Osteoblast (primary cell): ENCODE data around the gene ITGA6. TPM values are rescaled to one million over a fixed set of nuclear protein-coding genes. Genes with fewer than 3 reads are reported as not detected.

ENCODE experiments used
- DNase-seq: peaks from one replicate; pipeline ENCODE4 v3.0.0; 2011; ENCODE audit warnings: low spot score, mixed read lengths; ENCODE audit not compliant: insufficient read length; ENCODE audit errors: missing footprints
- H2AFZ ChIP-seq: 2 replicates; pipeline ENCODE4 v1.6.0; 2011; ENCODE audit warnings: mild to moderate bottlenecking, low read length
- H3K27ac ChIP-seq: 2 replicates; pipeline ENCODE4 v1.5.1; 2011; ENCODE audit warnings: mild to moderate bottlenecking, low read depth, low read length, moderate library complexity
- H3K27me3 ChIP-seq: 2 replicates; pipeline ENCODE4 v1.6.0; 2012; ENCODE audit warnings: mild to moderate bottlenecking, control low read depth, inconsistent platforms, low read length, moderate library complexity; ENCODE audit not compliant: insufficient read depth
- H3K36me3 ChIP-seq: 2 replicates; pipeline ENCODE4 v1.5.1; 2011; ENCODE audit warnings: mild to moderate bottlenecking, low read length, control low read depth, moderate library complexity; ENCODE audit not compliant: insufficient read depth
- H3K4me1 ChIP-seq: 2 replicates; pipeline ENCODE4 v1.5.1; 2011; ENCODE audit warnings: mild to moderate bottlenecking, low read length, control low read depth, moderate library complexity; ENCODE audit not compliant: insufficient read depth
- H3K4me2 ChIP-seq: 2 replicates; pipeline ENCODE4 v1.6.0; 2011; ENCODE audit warnings: mild to moderate bottlenecking, low read length; ENCODE audit not compliant: insufficient read depth
- H3K4me3 ChIP-seq: fragments of 200-600 bp; sonication (generic); 3 replicates; pipeline ENCODE4 v1.5.1; 2012; ENCODE audit warnings: mild to moderate bottlenecking, low read length, inconsistent platforms; ENCODE audit not compliant: insufficient read depth
- H3K79me2 ChIP-seq: 2 replicates; pipeline ENCODE4 v1.6.0; 2012; ENCODE audit warnings: mild to moderate bottlenecking, low read length, control low read depth, inconsistent platforms; ENCODE audit not compliant: insufficient read depth
- H3K9me3 ChIP-seq: 2 replicates; pipeline ENCODE4 v1.5.1; 2011; ENCODE audit warnings: low read depth, low read length, control low read depth
- H4K20me1 ChIP-seq: 2 replicates; pipeline ENCODE4 v1.6.0; 2012; ENCODE audit warnings: mild to moderate bottlenecking, low read length, control low read depth; ENCODE audit not compliant: insufficient read depth
- total RNA-seq: library from RNA; depleted of rRNA; stranded (reverse); fragments of >200 nt; gene quantifications from 2 replicates; pipeline ENCODE4 v1.2.3, GENCODE V29; 2012
- TF ChIP-seq, protein P1 (sequence below): IDR thresholded peaks from 2 replicates; pipeline ENCODE4 v1.5.1; 2011; ENCODE audit warnings: mild to moderate bottlenecking, low read depth, low read length, moderate library complexity; ENCODE audit errors: extremely low read depth

The ITGA6 gene
- total RNA-seq, 1 donor: 9.0 TPM

DNA sequence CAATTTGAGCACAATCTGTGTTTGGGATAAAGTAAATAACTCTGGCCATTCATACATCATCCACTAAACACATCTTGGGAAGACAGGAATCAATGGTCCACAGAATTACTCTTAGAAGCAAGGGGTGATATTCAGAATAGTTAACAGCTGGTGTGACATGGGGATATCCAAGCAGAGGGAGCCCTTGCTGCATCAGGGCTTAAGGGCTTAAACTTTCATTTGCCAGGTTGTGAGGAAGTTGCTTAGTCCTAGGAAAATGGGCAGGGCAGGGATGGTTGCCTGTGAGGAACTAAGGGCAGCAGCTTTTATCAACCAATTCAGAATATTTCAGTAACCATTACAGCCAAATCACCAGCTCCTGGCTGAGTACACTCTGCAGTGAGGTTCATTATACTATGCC lies 2.0 kb upstream of the ITGA6 start:
- H3K9me3 ChIP-seq: no peaks in the 10 kb centered on the region
- H3K4me1 ChIP-seq: no peaks in the 10 kb centered on the region
- no peaks in the 10 kb centered on the region for H3K36me3 ChIP-seq
- no peak overlapping the region for H3K4me3 ChIP-seq
- no peak for DNase-seq
- no peak overlapping the region for H3K4me2 ChIP-seq
- no peak overlapping the region for H2AFZ ChIP-seq
- H4K20me1 ChIP-seq: no peaks in the 10 kb centered on the region
- H3K27ac ChIP-seq: no peak overlapping the region
- TF ChIP-seq, protein P1, sequence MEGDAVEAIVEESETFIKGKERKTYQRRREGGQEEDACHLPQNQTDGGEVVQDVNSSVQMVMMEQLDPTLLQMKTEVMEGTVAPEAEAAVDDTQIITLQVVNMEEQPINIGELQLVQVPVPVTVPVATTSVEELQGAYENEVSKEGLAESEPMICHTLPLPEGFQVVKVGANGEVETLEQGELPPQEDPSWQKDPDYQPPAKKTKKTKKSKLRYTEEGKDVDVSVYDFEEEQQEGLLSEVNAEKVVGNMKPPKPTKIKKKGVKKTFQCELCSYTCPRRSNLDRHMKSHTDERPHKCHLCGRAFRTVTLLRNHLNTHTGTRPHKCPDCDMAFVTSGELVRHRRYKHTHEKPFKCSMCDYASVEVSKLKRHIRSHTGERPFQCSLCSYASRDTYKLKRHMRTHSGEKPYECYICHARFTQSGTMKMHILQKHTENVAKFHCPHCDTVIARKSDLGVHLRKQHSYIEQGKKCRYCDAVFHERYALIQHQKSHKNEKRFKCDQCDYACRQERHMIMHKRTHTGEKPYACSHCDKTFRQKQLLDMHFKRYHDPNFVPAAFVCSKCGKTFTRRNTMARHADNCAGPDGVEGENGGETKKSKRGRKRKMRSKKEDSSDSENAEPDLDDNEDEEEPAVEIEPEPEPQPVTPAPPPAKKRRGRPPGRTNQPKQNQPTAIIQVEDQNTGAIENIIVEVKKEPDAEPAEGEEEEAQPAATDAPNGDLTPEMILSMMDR: no peak
- peaks cover 32% of the 10 kb centered on the region for H3K27me3 ChIP-seq
- H3K79me2 ChIP-seq: no peaks in the 10 kb centered on the region

DNA sequence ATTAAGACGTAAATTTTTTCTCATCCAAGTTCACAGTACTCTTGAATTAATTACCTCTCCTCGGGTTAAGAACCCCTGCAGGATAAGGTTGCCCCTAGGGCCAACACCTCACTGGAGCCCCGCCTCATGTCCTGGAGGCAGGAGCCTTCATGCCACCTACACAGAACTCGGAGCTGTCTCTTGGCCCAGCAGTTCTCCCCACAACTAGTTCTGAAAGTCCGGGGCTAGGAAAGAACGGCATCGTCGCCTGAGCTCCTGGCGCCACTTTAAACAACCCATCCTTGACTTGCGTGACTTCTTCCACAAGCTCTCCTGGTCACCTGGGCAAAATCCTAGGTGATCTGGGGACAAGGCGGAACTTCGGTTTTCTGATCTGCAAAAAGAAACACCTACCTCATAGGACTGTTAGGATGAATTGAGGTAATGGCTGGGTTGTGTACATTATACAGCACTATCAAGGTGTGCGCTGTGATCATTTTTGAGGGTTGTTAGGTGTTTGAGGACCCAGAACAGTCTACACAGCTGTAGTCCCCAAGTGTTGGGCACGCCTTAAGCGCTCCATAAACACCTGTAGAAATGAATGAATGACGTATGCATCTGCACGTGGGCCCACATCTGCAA lies 641 bp upstream of the ITGA6 start:
- no peak overlapping the region for H3K27ac ChIP-seq
- H3K27me3 ChIP-seq: peaks cover 28% of the 10 kb centered on the region
- peak overlapping the region; percentile 73 for H3K4me3 ChIP-seq
- peak overlapping the region; percentile 82 for H3K4me2 ChIP-seq
- H2AFZ ChIP-seq: no peak overlapping the region
- no peaks in the 10 kb centered on the region for H3K4me1 ChIP-seq
- DNase-seq: no peak
- TF ChIP-seq, protein P1: no peak
- no peaks in the 10 kb centered on the region for H3K36me3 ChIP-seq
- no peaks in the 10 kb centered on the region for H3K79me2 ChIP-seq
- H4K20me1 ChIP-seq: no peaks in the 10 kb centered on the region
- no peaks in the 10 kb centered on the region for H3K9me3 ChIP-seq

DNA sequence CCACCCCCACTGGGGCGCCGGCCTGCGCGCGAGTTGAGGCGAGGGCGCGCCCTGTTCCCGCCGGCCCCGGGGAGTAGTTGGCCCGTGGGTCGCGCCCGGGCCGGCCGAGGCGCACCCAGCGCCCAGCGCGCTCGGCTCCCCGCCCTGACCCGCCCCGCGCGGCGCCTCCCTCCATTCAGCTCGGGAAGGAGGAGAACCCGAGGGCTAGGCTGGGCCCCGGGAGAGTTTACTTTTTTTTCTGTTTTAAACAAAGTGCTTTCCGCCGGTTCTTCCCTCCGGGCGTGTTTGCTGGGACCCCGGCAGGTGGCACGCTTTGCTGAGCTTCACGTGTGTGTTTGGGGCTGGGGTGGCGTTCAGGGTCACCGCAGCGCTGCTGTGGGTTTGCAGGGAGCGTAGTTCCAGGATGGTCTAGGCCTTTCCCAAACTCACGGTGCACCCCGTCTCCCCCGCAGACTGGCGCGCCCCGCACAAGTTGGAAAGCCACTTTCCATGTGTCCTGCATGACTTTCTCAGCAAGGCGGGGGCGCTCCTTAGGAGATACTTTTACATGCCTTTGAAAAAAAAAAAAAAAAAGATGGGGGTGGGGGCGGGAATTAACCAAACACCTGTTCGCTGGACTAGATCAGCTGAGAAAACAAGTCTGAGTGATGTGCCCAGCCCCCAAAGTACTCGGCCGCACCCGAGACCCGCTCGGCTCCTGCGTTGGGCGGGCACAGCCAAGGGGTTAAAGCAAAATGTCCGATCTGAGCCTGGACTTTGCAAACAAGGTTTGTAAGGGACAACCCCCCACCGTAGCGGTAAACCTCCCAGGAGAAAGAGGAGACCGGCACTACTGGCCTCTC lies 825 bp downstream of the ITGA6 start:
- H3K4me3 ChIP-seq: peak overlapping the region; percentile 73
- no peak overlapping the region for H3K27ac ChIP-seq
- H3K4me2 ChIP-seq: peak overlapping the region; percentile 82
- no peaks in the 10 kb centered on the region for H3K36me3 ChIP-seq
- H2AFZ ChIP-seq: peak overlapping the region; percentile 73
- H3K9me3 ChIP-seq: no peaks in the 10 kb centered on the region
- H3K79me2 ChIP-seq: no peaks in the 10 kb centered on the region
- H3K27me3 ChIP-seq: peaks cover 25% of the 10 kb centered on the region
- DNase-seq: peak; percentile 85
- no peaks in the 10 kb centered on the region for H4K20me1 ChIP-seq
- no peaks in the 10 kb centered on the region for H3K4me1 ChIP-seq
- TF ChIP-seq, protein P1: no peak

DNA sequence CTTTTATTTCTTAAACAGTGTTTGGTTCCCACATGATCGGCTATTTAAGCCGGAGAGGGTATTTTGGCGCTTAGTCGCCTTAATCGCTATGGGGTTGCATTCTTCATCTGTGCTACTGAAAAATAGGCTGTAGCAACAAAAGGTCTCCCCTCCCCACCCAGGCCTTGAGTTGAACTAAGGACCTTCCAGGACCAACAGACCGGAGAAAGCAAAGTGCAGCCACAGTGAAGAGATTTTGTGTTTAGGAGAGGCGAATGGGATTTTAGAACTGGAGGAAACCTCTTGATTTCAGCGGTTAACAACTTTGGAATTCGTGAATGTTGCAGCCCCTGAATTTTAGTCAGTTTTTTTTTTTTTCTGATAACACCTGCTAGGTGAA lies 1.4 kb downstream of the ITGA6 start:
- Histone ChIP-seq H3K27me3 (peaks cover 22% of the 10 kb centered on the region), H3K4me1 (no peaks in the 10 kb centered on the region), H4K20me1 (no peaks in the 10 kb centered on the region), H3K79me2 (no peaks in the 10 kb centered on the region), H3K4me3 (peak overlapping the region; percentile 73), H3K4me2 (peak overlapping the region; percentile 82), H2AFZ (peak overlapping the region; percentile 15), H3K36me3 (no peaks in the 10 kb centered on the region), H3K27ac (no peak overlapping the region), H3K9me3 (no peaks in the 10 kb centered on the region)
- TF ChIP-seq, protein P1: no peak
- DNase-seq: peak; percentile 68
